Measurements from ENCODE around the gene PLCB3.

GRCh38 chr11:64219354-64219684, 32.0 kb upstream of the PLCB3 start:
- TF ChIP-seq POLR2A (IDR thresholded peaks at IDR 0.05), result no peak
- TF ChIP-seq, protein P1, sequence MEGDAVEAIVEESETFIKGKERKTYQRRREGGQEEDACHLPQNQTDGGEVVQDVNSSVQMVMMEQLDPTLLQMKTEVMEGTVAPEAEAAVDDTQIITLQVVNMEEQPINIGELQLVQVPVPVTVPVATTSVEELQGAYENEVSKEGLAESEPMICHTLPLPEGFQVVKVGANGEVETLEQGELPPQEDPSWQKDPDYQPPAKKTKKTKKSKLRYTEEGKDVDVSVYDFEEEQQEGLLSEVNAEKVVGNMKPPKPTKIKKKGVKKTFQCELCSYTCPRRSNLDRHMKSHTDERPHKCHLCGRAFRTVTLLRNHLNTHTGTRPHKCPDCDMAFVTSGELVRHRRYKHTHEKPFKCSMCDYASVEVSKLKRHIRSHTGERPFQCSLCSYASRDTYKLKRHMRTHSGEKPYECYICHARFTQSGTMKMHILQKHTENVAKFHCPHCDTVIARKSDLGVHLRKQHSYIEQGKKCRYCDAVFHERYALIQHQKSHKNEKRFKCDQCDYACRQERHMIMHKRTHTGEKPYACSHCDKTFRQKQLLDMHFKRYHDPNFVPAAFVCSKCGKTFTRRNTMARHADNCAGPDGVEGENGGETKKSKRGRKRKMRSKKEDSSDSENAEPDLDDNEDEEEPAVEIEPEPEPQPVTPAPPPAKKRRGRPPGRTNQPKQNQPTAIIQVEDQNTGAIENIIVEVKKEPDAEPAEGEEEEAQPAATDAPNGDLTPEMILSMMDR (IDR thresholded peaks at IDR 0.05), result no peak

Data from right lobe of liver (tissue), 4 donors.